K562 (cell line): ENCODE measurements around the gene DUSP10. TPM values are rescaled to one million over a fixed set of nuclear protein-coding genes. Genes with fewer than 3 reads are reported as not detected.

Experiments used
- ATF7 ChIP-seq: fragments of 450-650 bp; IDR thresholded peaks from 2 replicates; pipeline ENCODE4 v1.7.1; 2014; ENCODE audit warnings: mild to moderate bottlenecking, moderate library complexity
- CEBPG ChIP-seq, 3 experiments: fragments of 200-800 bp in 1 of 3; sonication (Bioruptor generic) in 1 of 3; sonication (generic) in 1 of 3; formaldehyde crosslinking in 1 of 3; IDR thresholded peaks in 2 of 3; conservative IDR thresholded peaks in 1 of 3; 2 replicates each; pipeline versions ENCODE4 v1.6.1 to v1.8.0; 2016 to 2022; ENCODE audit warnings: missing compliant biosample characterization in 2 of 3, missing genetic modification characterization in 2 of 3, mild to moderate bottlenecking in 1 of 3, missing genetic modification reagents in 1 of 3
- CHAMP1 ChIP-seq: fragments of 450-650 bp; IDR thresholded peaks from 2 replicates; pipeline ENCODE4 v1.6.1; 2016; ENCODE audit warnings: mild to moderate bottlenecking
- CLOCK ChIP-seq: fragments of 250-450 bp; sonication (Bioruptor Pico); IDR thresholded peaks from 2 replicates; pipeline ENCODE4 v1.4.0; 2020; ENCODE audit warnings: mild to moderate bottlenecking, moderate library complexity, borderline replicate concordance
- EZH2 ChIP-seq: IDR thresholded peaks from 2 replicates; pipeline ENCODE4 v1.6.1; 2012; ENCODE audit warnings: low read depth, mild to moderate bottlenecking, inconsistent platforms, low read length, borderline replicate concordance
- FOXO4 ChIP-seq: fragments of 450-650 bp; formaldehyde crosslinking; IDR thresholded peaks from 2 replicates; pipeline ENCODE4 v1.4.0; 2020; ENCODE audit warnings: mild to moderate bottlenecking, moderate library complexity
- MEIS2 ChIP-seq: fragments of 450-650 bp; IDR thresholded peaks from 2 replicates; pipeline ENCODE4 v1.6.1; 2014; ENCODE audit warnings: mild to moderate bottlenecking; ENCODE audit not compliant: partially characterized antibody
- PHF20 ChIP-seq: fragments of 450-650 bp; IDR thresholded peaks from 2 replicates; pipeline ENCODE4 v1.6.1; 2018; ENCODE audit not compliant: partially characterized antibody
- RAD21 ChIP-seq, 2 experiments: fragments of 250-450 bp in 1 of 2; fragments of 450-650 bp in 1 of 2; sonication (Bioruptor Pico) in 1 of 2; formaldehyde crosslinking in 1 of 2; IDR thresholded peaks in 1 of 2; conservative IDR thresholded peaks in 1 of 2; 2 replicates each; pipeline versions ENCODE4 v1.4.0 to v1.8.0; 2020 to 2022; ENCODE audit warnings: mild to moderate bottlenecking in 2 of 2, moderate library complexity in 1 of 2
- SRSF9 ChIP-seq: fragments of 200-400 bp; formaldehyde crosslinking; IDR thresholded peaks from 2 replicates; pipeline ENCODE4 v1.6.1; 2017; ENCODE audit warnings: low read depth, low read length, borderline replicate concordance
- TAF9B ChIP-seq: fragments of 450-650 bp; IDR thresholded peaks from 2 replicates; pipeline ENCODE4 v1.6.1; 2018; ENCODE audit warnings: mild to moderate bottlenecking; ENCODE audit not compliant: partially characterized antibody
- TCF3 ChIP-seq: sonication (generic); formaldehyde crosslinking; IDR thresholded peaks from 2 replicates; pipeline ENCODE4 v1.4.0; 2020; ENCODE audit warnings: mild to moderate bottlenecking, missing genetic modification reagents
- TCF7L2 ChIP-seq: fragments of 150-350 bp; IDR thresholded peaks from 2 replicates; pipeline ENCODE4 v1.6.1; 2016; ENCODE audit warnings: low read depth, mild to moderate bottlenecking, low read length, moderate library complexity
- TCFL5 ChIP-seq: fragments of 250-450 bp; sonication (Bioruptor Pico); conservative IDR thresholded peaks from 2 replicates; pipeline ENCODE4 v1.6.1; 2021; ENCODE audit warnings: mild to moderate bottlenecking, moderate library complexity, matching md5 sums
- ZBTB43 ChIP-seq: sonication (generic); formaldehyde crosslinking; IDR thresholded peaks from 2 replicates; pipeline ENCODE4 v1.8.0; 2023; ENCODE audit warnings: mild to moderate bottlenecking, missing genetic modification reagents
- ZNF41 ChIP-seq: fragments of 250-450 bp; sonication (Bioruptor Pico); conservative IDR thresholded peaks from 2 replicates; pipeline ENCODE4 v1.4.0; 2020; ENCODE audit warnings: mild to moderate bottlenecking
- ZSCAN29 ChIP-seq: fragments of 450-650 bp; IDR thresholded peaks from 2 replicates; pipeline ENCODE4 v1.6.1; 2017
- polyA plus RNA-seq, 8 experiments: library from polyadenylated mRNA; depleted of rRNA in 4 of 8; stranded (reverse) in 5 of 8; unstranded in 3 of 8; fragments of >200 nt; fragmentation: Nextera tagmentation in 2 of 8; fragmentation: Illumina TruSeq in 1 of 8; extraction: Ambion mirVana in 2 of 8; extraction: Trizol in 1 of 8; gene quantifications; 2 replicates each; pipeline versions ENCODE4 v1.2.1 to v1.2.3, GENCODE V29; 2011 to 2014; ENCODE audit warnings: inconsistent platforms in 1 of 8, missing spikeins in 1 of 8
- total RNA-seq, 7 experiments: library from RNA; depleted of rRNA in 6 of 7; stranded (reverse); fragments of >200 nt in 6 of 7; fragmentation: Illumina TruSeq in 2 of 7; extraction: Trizol in 2 of 7; gene quantifications; 2 replicates each; pipeline versions ENCODE4 v1.2.1 to v1.2.3, GENCODE V29; 2011 to 2021; ENCODE audit warnings: low replicate concordance in 1 of 7

Gene DUSP10
- total and polyA plus RNA-seq, 9 of the 15 experiments (the other 6 are each of a cell fraction or from before 2014, with no cell fraction given): 1.7 to 8.3 (median 6.1) TPM

GRCh38 chr1:221727146-221728036 lies 14.5 kb downstream of the DUSP10 start (continued):
- TF ChIP-seq TAF9B (no peak), FOXO4 (CRISPR knock-in tag) (no peak), EZH2 (no peak), RAD21 (CRISPR knock-in tag; conservative IDR thresholded peaks at IDR 0.05 in 1 of 2, IDR thresholded peaks at IDR 0.05 in 1 of 2) (no peak; a peak in 1 of 4 replicates), CEBPG (CRISPR knock-in tag; IDR thresholded peaks at IDR 0.05) (no peak), CEBPG (tag; conservative IDR thresholded peaks at IDR 0.05 in 1 of 2, IDR thresholded peaks at IDR 0.05 in 1 of 2) (no peak), TCF7L2 (no peak), ZSCAN29 (no peak), ZBTB43 (CRISPR knock-in tag) (no peak), SRSF9 (no peak), CLOCK (CRISPR knock-in tag) (no peak), ZNF41 (CRISPR knock-in tag) (no peak), MEIS2 (no peak), PHF20 (no peak), TCF3 (CRISPR knock-in tag) (no peak), CHAMP1 (0 out of 2 replicates have a peak, but pooled peaks have one; percentile 28), TCFL5 (CRISPR knock-in tag) (no peak), ATF7 (no peak)
- TF ChIP-seq, all 486 proteins: peak for 6
